ENCODE data around the gene TCERG1L. TPM values are rescaled to one million over a fixed set of nuclear protein-coding genes. Genes with fewer than 3 reads are reported as not detected.
A peak's percentile ranks its signal among the peaks of the same experiment; 100 is the strongest.

Gene TCERG1L
- total RNA-seq, 6 experiments from 2014 or later, result not detected

DNA sequence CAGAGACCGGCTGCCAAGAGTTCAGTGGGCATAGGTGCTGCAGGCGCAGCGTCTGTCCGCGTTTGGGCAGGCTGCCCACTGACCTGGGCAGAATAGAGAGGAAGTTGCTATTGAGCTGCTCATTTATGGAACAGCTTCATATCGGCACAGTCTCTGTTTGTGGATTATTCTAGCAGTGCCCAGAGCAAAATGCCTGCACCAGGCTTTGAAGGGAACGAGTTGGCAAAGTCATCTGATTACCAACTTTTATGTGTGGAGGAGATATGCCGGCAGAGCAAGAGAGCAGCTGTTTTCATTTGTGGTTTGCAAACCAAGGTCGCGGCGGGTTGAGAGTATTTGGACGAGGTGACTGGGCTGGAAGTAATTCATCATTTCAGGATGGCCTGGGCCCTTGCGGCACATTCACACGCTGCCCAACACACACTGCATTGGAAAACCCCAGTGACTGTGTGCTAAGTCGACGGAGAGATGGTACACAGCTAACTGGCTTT lies 228.5 kb downstream of the TCERG1L start:
- DNase-seq (no peak), ATAC-seq (no peak)
- no peak overlapping the region for H3K27ac ChIP-seq
- H3K4me3 ChIP-seq, result no peak overlapping the region
- TF ChIP-seq POLR2A (IDR thresholded peaks at IDR 0.05), result no peak
- TF ChIP-seq, protein P1, sequence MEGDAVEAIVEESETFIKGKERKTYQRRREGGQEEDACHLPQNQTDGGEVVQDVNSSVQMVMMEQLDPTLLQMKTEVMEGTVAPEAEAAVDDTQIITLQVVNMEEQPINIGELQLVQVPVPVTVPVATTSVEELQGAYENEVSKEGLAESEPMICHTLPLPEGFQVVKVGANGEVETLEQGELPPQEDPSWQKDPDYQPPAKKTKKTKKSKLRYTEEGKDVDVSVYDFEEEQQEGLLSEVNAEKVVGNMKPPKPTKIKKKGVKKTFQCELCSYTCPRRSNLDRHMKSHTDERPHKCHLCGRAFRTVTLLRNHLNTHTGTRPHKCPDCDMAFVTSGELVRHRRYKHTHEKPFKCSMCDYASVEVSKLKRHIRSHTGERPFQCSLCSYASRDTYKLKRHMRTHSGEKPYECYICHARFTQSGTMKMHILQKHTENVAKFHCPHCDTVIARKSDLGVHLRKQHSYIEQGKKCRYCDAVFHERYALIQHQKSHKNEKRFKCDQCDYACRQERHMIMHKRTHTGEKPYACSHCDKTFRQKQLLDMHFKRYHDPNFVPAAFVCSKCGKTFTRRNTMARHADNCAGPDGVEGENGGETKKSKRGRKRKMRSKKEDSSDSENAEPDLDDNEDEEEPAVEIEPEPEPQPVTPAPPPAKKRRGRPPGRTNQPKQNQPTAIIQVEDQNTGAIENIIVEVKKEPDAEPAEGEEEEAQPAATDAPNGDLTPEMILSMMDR (IDR thresholded peaks at IDR 0.05), result no peak
- intact Hi-C loops (cut with DNase I), result no loop called here
- H3K27me3 ChIP-seq, result no peaks in the 10 kb centered on the region
- H3K36me3 ChIP-seq, result no peaks in the 10 kb centered on the region
- H3K4me1 ChIP-seq, result no peaks in the 10 kb centered on the region
- no peaks in the 10 kb centered on the region for H3K9me3 ChIP-seq
- 39% methylated on average over 9 of the region's 16 CpGs for WGBS (ENCODE audit: insufficient coverage, low coverage, low lambda C conversion rate, missing lambda C conversion rate)

DNA sequence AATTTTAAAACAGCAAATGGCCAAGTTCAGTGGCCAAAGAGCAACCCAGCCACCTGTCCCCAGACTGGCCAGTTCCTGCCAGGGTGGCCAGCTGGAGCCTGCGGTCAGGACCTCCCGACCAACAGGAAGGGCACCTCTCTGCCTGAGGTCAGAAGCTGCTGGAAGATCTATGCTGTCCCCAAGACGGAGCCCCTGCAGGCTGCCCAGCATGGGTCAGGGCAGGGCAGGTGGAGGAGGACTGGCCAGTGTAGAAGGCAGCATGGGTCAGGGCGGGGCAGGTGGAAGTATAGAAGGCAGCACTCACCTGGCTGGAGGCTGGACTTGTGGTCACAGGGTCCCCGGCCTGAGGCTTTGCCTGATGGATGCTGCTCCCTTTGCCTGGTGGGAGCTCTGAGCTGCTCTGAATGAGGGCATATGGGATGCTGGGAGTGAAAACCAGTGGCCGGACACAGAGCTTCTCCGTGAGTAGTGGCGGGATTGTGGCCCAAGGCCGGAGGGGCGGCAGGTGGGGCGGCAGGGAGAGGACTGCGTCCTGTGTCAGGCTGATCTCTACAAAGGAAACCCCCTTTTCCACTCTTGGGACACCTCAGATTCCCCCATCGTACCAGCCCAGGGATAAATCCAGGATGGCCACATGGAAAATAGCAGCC lies 229.2 kb downstream of the TCERG1L start:
- ATAC-seq (no peak), DNase-seq (no peak)
- no peaks in the 10 kb centered on the region for H3K4me1 ChIP-seq
- no peak overlapping the region for H3K27ac ChIP-seq
- no peak overlapping the region for H3K4me3 ChIP-seq
- WGBS (ENCODE audit: insufficient coverage, low coverage, low lambda C conversion rate, missing lambda C conversion rate), result 67% methylated on average over 1 of the region's 13 CpGs
- H3K36me3 ChIP-seq, result no peaks in the 10 kb centered on the region
- intact Hi-C loops (cut with DNase I), result no loop called here
- no peaks in the 10 kb centered on the region for H3K27me3 ChIP-seq
- TF ChIP-seq, protein P1 (IDR thresholded peaks at IDR 0.05), result no peak
- TF ChIP-seq POLR2A (IDR thresholded peaks at IDR 0.05), result no peak
- H3K9me3 ChIP-seq, result no peaks in the 10 kb centered on the region

DNA sequence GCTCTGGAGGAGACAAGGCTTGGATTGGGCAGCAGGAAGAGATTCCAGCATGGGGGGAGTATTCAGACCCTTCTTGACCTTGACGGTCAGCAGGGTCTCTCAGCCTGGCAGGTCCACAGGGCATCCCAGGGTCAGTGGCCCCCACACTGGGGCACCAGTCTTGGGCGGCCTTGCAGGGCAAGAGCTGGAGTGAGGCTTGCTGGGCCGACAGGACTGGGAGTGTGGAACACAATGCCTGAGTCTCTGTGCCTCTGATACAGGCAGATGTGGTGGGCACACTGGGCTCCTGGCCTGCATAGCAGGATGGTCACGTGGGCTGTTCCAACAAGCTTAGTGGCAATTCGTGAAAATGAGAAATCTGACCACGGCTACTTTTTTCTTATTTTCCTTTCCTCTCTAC lies 229.7 kb downstream of the TCERG1L start:
- no peak for ATAC-seq
- Histone ChIP-seq H3K36me3 (no peaks in the 10 kb centered on the region), H3K4me1 (no peaks in the 10 kb centered on the region), H3K27ac (no peak overlapping the region), H3K4me3 (no peak overlapping the region), H3K9me3 (no peaks in the 10 kb centered on the region), H3K27me3 (no peaks in the 10 kb centered on the region)
- intact Hi-C loops (cut with DNase I), result no loop called here
- WGBS (ENCODE audit: insufficient coverage, low coverage, low lambda C conversion rate, missing lambda C conversion rate), result 72% methylated on average over 3 of the region's 6 CpGs
- TF ChIP-seq, protein P1 (IDR thresholded peaks at IDR 0.05), result no peak
- no peak for TF ChIP-seq POLR2A (IDR thresholded peaks at IDR 0.05)
- no peak for DNase-seq

DNA sequence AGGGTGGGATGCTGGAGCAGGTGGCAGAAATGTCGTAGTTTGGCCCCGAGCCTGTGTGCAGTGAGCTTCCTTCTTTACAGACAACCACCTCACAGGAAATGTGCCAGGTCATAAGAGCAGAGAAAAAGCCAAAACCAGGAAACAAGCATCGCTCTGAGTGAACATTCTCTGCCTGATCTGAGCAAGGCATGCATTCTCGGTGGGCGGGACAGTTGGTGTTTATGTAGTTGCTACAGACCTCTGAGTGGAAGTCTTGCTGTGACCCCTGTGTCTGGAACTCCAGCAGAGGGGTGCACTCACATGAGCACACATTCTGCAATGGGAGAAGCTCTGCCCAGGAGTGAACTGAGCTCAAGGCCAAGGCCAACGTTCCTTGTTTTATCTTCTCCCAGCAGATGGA lies 230.1 kb downstream of the TCERG1L start:
- no peak for DNase-seq
- intact Hi-C loops (cut with DNase I), result no loop called here
- ATAC-seq, result peak in 1 of 4 donors; percentile 38

More for the DNA sequence above, 230.1 kb downstream of the TCERG1L start:
- no peak for TF ChIP-seq POLR2A (IDR thresholded peaks at IDR 0.05)
- TF ChIP-seq, protein P1 (IDR thresholded peaks at IDR 0.05), result no peak
- Histone ChIP-seq H3K4me1 (no peaks in the 10 kb centered on the region), H3K9me3 (no peaks in the 10 kb centered on the region), H3K27me3 (no peaks in the 10 kb centered on the region), H3K4me3 (no peak overlapping the region), H3K36me3 (no peaks in the 10 kb centered on the region), H3K27ac (no peak overlapping the region)
- WGBS (ENCODE audit: insufficient coverage, low coverage, low lambda C conversion rate, missing lambda C conversion rate), result 17% methylated on average over 2 of the region's 6 CpGs
